Activated B cell treated with CpG ODN at 0.5 μM for 24 hours (primary cell): ENCODE data around the gene GRB7. TPM values are rescaled to one million over a fixed set of nuclear protein-coding genes. Genes with fewer than 3 reads are reported as not detected.

Source experiments
- ATAC-seq: fragments of 200-7000 bp; cut with Tn5 transposase; one replicate; pipeline ENCODE4 v1.10.0; 2021; ENCODE audit warnings: low read depth, mild to moderate bottlenecking, moderate library complexity
- CTCF ChIA-PET: fragments of 350-600 bp; sonication (Branson Sonifier 250); formaldehyde crosslinking; loops from one replicate; lab custom pipeline; 2021; ENCODE audit warnings: antibody characterized with exemption; lab: Charles Lee
- POLR2A ChIA-PET: fragments of 350-600 bp; sonication (Branson Sonifier 250); formaldehyde crosslinking; loops from one replicate; lab custom pipeline; 2021; ENCODE audit warnings: antibody characterized with exemption; lab: Charles Lee
- DNase-seq: peaks from one replicate; pipeline ENCODE4 v3.0.0; 2022
- H3K27ac Mint-ChIP-seq: one replicate; pipeline ENCODE4 v1.8.0; 2020; ENCODE audit warnings: mixed read lengths
- H3K27me3 Mint-ChIP-seq: one replicate; pipeline ENCODE4 v1.8.0; 2021; ENCODE audit warnings: mixed read lengths
- H3K36me3 Mint-ChIP-seq: one replicate; pipeline ENCODE4 v1.8.0; 2021; ENCODE audit warnings: low read depth, mixed read lengths
- H3K4me1 Mint-ChIP-seq: one replicate; pipeline ENCODE4 v1.8.0; 2021; ENCODE audit warnings: mixed read lengths
- H3K4me3 Mint-ChIP-seq: one replicate; pipeline ENCODE4 v1.8.0; 2020; ENCODE audit warnings: mild to moderate bottlenecking, mixed read lengths
- H3K9me3 Mint-ChIP-seq: one replicate; pipeline ENCODE4 v1.8.0; 2020; ENCODE audit warnings: mixed read lengths
- intact Hi-C: fragments of 100-400 bp; cut with micrococcal nuclease; formaldehyde crosslinking; loops from one replicate; pipeline ENCODE4 v1.15.1; 2024
- total RNA-seq: library from RNA; stranded (reverse); gene quantifications from 2 replicates; pipeline ENCODE4 v1.2.3, GENCODE V29; 2022
- TF ChIP-seq, protein P1 (sequence below): fragments of 200-600 bp; IDR thresholded peaks from one replicate; pipeline ENCODE4 v1.8.0; 2022; ENCODE audit warnings: antibody characterized with exemption, mild to moderate bottlenecking

The GRB7 gene
- total RNA-seq, 1 donor from 2014 or later = 0.44 TPM

- H3K27ac Mint-ChIP-seq = peak overlapping the region; percentile 96
- TF ChIP-seq, protein P1, sequence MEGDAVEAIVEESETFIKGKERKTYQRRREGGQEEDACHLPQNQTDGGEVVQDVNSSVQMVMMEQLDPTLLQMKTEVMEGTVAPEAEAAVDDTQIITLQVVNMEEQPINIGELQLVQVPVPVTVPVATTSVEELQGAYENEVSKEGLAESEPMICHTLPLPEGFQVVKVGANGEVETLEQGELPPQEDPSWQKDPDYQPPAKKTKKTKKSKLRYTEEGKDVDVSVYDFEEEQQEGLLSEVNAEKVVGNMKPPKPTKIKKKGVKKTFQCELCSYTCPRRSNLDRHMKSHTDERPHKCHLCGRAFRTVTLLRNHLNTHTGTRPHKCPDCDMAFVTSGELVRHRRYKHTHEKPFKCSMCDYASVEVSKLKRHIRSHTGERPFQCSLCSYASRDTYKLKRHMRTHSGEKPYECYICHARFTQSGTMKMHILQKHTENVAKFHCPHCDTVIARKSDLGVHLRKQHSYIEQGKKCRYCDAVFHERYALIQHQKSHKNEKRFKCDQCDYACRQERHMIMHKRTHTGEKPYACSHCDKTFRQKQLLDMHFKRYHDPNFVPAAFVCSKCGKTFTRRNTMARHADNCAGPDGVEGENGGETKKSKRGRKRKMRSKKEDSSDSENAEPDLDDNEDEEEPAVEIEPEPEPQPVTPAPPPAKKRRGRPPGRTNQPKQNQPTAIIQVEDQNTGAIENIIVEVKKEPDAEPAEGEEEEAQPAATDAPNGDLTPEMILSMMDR = no peak
- peaks cover 86% of the 10 kb centered on the region for H3K36me3 Mint-ChIP-seq
- DNase-seq = no peak
- H3K4me3 Mint-ChIP-seq = peak overlapping the region; percentile 75
- CTCF ChIA-PET = no interaction called here
- ATAC-seq = no peak
- POLR2A ChIA-PET = interaction anchor here (0.6 to 13.9 kb wide), 6 partner anchors 9 to 215 kb away, joined by 3 to 308 read pairs (median 8); no protein-coding TSS in a partner anchor
- intact Hi-C loops = loop anchor here (5.0 kb wide), 1 partner anchor 73 kb away; no protein-coding TSS in a partner anchor
- H3K4me1 Mint-ChIP-seq = peaks cover 100% of the 10 kb centered on the region
- H3K27me3 Mint-ChIP-seq = no peaks in the 10 kb centered on the region
- H3K9me3 Mint-ChIP-seq = no peaks in the 10 kb centered on the region
These were observed 36.3 kb downstream of the GRB7 start for GRCh38 chr17:39774047-39774446.

DNA sequence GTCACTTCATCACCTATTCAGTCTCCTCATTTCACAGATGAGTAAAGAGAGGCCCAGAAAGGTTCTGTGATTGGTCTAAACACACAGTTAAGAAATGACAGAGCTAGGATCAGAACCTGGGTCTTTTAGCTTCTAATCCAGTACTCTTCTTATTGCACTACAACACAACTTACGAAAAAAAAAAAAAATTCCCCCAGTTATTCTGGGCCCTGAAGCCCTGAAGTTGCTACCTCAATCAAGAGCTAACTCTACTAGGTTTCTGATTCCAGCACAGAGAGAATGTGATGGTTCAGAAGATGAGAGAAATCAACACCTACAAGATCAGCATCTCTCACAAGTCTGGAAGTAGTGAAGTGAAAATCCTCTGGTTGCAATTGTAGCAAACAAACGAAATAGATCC lies 37.3 kb downstream of the GRB7 start:
- ATAC-seq (peak; percentile 42), DNase-seq (no peak)
- Mint-ChIP-seq H3K27me3 (no peaks in the 10 kb centered on the region), H3K36me3 (peaks cover 79% of the 10 kb centered on the region), H3K4me3 (peak overlapping the region; percentile 88), H3K27ac (peak overlapping the region; percentile 96), H3K9me3 (no peaks in the 10 kb centered on the region), H3K4me1 (peaks cover 96% of the 10 kb centered on the region)
- CTCF ChIA-PET = interaction anchor here (0.7 to 1.1 kb wide), 3 partner anchors 19 to 205 kb away, joined by 3 to 6 read pairs (median 3); partner anchors contain the start of genes IKZF3 and PSMD3
- TF ChIP-seq, protein P1 = no peak
- intact Hi-C loops = loop anchor here (1.0 kb wide), 1 partner anchor 21 kb away; no protein-coding TSS in a partner anchor
- POLR2A ChIA-PET = interaction anchor here (0.6 to 13.9 kb wide), 12 partner anchors 8 to 330 kb away, joined by 4 to 308 read pairs (median 9); partner anchors contain the start of genes IKZF3 and PSMD3

DNA sequence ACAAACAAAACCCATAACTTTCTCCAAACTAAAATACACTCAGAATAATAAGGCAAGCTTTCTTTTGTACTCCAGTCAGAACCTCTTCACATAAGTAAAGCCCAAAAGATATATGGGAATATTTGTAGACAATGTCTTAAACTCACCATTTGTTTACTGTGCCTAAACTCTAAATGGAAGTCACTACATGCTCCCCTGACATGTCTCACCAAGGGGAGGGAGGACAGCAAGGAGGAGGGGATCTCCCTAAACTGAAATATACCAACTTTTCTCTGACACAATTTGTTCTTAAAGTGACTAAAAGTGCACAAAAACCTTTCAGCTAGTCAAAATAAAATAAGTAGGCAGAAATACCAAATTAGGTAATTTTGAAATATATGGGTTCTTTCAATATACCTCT lies 38.5 kb downstream of the GRB7 start:
- H3K9me3 Mint-ChIP-seq = no peaks in the 10 kb centered on the region
- intact Hi-C loops = no loop called here
- TF ChIP-seq, protein P1 = no peak
- H3K27me3 Mint-ChIP-seq = no peaks in the 10 kb centered on the region
- ATAC-seq = no peak
- CTCF ChIA-PET = interaction anchor here (1.0 to 1.5 kb wide), 5 partner anchors 12 to 47 kb away, joined by 3 to 4 read pairs (median 3); no protein-coding TSS in a partner anchor
- POLR2A ChIA-PET = interaction anchor here (0.6 to 13.9 kb wide), 17 partner anchors 8 to 323 kb away, joined by 3 to 308 read pairs (median 8); partner anchors contain the start of genes IKZF3 and PSMD3
- H3K27ac Mint-ChIP-seq = peak overlapping the region; percentile 96
- peaks cover 77% of the 10 kb centered on the region for H3K36me3 Mint-ChIP-seq
- peak overlapping the region; percentile 88 for H3K4me3 Mint-ChIP-seq
- peaks cover 93% of the 10 kb centered on the region for H3K4me1 Mint-ChIP-seq
- no peak for DNase-seq

DNA sequence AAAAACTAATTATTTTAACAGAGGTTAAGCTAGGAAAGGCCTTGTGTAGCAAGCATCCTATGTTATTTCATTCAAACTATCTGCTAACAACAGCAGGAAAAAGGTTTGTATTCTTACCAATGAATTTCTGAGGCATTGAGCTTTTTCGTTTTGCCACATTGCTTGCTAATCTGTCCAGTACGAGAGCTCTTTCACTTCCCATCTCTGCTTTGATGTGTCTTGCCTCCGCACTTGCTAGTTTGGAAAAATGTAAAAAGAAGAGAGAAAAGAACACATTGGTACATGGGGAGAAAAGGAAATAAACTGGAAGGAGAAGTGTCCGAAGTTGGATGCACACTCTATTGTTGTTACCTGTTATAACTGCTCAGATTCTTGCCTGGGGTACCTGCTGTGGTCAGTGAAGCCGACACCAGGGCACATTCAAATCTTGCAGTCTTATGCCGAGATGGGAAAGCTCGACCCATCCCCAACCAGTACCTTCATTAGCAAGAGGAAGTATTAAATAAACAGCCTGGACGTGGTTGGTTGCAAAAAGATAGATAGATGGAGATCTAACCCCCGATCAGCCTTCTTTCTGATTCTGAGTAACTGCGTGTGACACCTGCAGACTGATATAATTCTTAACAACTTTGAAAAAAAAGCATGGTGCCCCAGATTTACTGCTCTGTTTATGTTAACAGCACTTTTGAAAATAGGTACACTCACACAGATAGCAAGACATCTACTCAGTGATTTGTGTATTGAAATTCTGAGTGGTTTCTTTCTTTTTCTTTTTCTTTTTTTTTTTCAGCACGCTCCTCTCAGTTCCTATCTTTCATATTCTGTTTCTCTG lies 40.0 kb downstream of the GRB7 start:
- intact Hi-C loops = loop anchor here (1.0 kb wide), 3 partner anchors 7 to 17 kb away; no protein-coding TSS in a partner anchor

More for the DNA sequence above, 40.0 kb downstream of the GRB7 start:
- TF ChIP-seq, protein P1 = no peak
- H3K27me3 Mint-ChIP-seq = no peaks in the 10 kb centered on the region
- H3K27ac Mint-ChIP-seq = peak overlapping the region; percentile 96
- peaks cover 76% of the 10 kb centered on the region for H3K36me3 Mint-ChIP-seq
- ChIA-PET POLR2A (interaction anchor here (0.6 to 13.9 kb wide), 9 partner anchors 9 to 85 kb away, joined by 3 to 308 read pairs (median 8); partner anchors contain the start of genes IKZF3 and MIEN1), CTCF (interaction anchor here (0.8 to 1.6 kb wide), 6 partner anchors 9 to 90 kb away, joined by 3 to 7 read pairs (median 4); partner anchors contain the start of genes IKZF3 and PGAP3)
- peaks cover 93% of the 10 kb centered on the region for H3K4me1 Mint-ChIP-seq
- ATAC-seq = peak; percentile 44
- DNase-seq = no peak
- H3K4me3 Mint-ChIP-seq = peak overlapping the region; percentile 88
- no peaks in the 10 kb centered on the region for H3K9me3 Mint-ChIP-seq
